ENCODE results near the gene GATA2.

DNA sequence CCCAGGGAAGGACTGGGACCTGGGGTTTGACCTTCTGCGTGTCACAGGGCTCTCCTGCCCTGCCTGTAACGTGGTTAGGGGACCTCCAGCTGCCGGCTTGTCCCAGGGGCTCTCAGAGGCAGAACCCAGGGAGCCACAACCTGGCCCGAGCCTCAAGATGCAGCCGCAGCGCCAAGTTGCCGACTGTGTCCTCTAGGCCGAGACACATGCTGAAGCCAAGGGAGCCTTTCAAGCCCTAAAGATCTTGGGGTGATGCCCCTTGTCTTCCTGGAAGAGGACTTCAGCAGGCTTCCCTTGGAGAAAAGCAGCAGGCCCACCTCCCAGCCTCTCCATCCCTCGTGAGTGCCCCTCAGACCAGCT, 33.6 kb downstream of the GATA2 start:
- TF ChIP-seq, protein P1, sequence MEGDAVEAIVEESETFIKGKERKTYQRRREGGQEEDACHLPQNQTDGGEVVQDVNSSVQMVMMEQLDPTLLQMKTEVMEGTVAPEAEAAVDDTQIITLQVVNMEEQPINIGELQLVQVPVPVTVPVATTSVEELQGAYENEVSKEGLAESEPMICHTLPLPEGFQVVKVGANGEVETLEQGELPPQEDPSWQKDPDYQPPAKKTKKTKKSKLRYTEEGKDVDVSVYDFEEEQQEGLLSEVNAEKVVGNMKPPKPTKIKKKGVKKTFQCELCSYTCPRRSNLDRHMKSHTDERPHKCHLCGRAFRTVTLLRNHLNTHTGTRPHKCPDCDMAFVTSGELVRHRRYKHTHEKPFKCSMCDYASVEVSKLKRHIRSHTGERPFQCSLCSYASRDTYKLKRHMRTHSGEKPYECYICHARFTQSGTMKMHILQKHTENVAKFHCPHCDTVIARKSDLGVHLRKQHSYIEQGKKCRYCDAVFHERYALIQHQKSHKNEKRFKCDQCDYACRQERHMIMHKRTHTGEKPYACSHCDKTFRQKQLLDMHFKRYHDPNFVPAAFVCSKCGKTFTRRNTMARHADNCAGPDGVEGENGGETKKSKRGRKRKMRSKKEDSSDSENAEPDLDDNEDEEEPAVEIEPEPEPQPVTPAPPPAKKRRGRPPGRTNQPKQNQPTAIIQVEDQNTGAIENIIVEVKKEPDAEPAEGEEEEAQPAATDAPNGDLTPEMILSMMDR (IDR thresholded peaks at IDR 0.05), result no peak
- TF ChIP-seq POLR2AphosphoS5 (IDR thresholded peaks at IDR 0.05) (no peak), POLR2A (IDR thresholded peaks at IDR 0.05) (no peak)
